SKM-1 (cell line): ENCODE results near the gene SAMD11.

Source experiments
- DNase-seq: peaks from one replicate; lab custom pipeline; 2025; ENCODE audit not compliant: unreplicated experiment; lab: John Stamatoyannopoulos, UW

SAMD11 gene

DNA sequence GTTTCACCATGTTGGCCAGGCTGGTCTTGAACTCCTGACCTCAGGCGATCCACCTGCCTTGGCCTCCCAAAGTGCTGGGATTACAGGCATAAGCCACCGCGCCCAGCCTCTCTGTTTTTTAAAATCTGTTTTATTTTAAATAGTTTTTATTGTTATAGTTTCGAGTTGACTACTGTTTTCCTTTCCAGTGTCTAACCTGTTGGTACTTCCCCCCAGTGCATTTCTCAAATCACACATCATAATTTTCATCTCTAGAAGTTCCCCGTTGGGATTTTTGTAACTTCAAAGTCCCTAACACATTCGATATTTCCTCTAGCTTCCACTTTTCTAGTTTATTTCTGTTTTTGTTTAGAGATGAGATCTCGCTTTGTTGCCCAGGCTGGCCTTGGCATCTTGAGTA, 68.6 kb downstream of the SAMD11 start:
- no peak for DNase-seq

DNA sequence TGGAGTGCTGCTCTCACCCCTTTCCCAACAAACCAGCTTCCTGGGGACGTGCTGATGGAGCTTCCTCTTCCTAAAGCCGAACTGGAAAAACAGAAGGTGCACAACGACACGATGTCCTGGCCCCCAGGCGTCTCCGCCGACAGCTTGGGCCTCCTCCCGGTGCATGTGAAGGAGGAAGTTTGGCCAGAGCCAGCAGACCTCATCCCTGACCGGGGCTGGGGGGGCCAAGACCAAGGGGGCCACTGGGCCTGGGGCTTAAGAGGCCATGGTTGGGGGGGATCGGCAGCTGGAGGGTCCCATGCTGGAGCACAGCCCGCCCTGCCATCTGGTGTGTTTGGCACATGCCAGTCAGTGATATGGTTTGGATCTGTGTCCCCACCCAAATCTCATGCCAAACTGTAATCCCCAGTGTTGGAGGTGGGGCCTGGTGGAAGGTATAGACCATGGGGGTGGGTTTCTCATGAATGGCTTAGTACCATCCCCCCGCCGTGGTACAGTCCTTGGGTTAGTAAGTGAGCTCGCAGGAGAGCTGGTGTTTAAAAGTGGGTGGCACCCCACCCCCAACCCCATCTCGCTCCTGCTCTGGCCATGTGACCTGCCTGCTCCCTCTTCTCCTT, 69.8 kb downstream of the SAMD11 start:
- no peak for DNase-seq
